Bronchial epithelial cell (primary cell): ENCODE measurements around the gene ERG28. TPM values are rescaled to one million over a fixed set of nuclear protein-coding genes. Genes with fewer than 3 reads are reported as not detected.

Source experiments
- DNase-seq: peaks from one replicate; pipeline ENCODE4 v3.0.0-alpha.2; 2010; ENCODE audit warnings: low read depth
- FAIRE-seq: peaks from 2 replicates; lab custom pipeline; 2011; peaks lifted over from hg19 to GRCh38; lab: Jason Lieb, UNC
- H3K27me3 ChIP-seq: 2 replicates; pipeline ENCODE4 v1.5.1; 2011; ENCODE audit warnings: low read length; ENCODE audit not compliant: control insufficient read depth, insufficient read depth
- H3K36me3 ChIP-seq: 2 replicates; pipeline ENCODE4 v1.5.1; 2011; ENCODE audit warnings: low read length; ENCODE audit not compliant: control insufficient read depth, insufficient read depth
- H3K4me3 ChIP-seq: 2 replicates; pipeline ENCODE4 v1.5.1; 2011; ENCODE audit warnings: mild to moderate bottlenecking, low read depth, low read length, control low read depth
- total RNA-seq: library from RNA; depleted of rRNA; stranded (reverse); fragments of >200 nt; gene quantifications from 2 replicates; pipeline ENCODE4 v1.2.1, GENCODE V29; 2014
- TF ChIP-seq, protein P1 (sequence below): IDR thresholded peaks from 2 replicates; pipeline ENCODE4 v1.5.1; 2011; ENCODE audit warnings: mild to moderate bottlenecking, moderate library complexity, low read length, control low read depth, inconsistent platforms; ENCODE audit not compliant: insufficient read depth, severe bottlenecking

The ERG28 gene
- total RNA-seq, 1 donor from 2014 or later: 4.2 TPM

DNA sequence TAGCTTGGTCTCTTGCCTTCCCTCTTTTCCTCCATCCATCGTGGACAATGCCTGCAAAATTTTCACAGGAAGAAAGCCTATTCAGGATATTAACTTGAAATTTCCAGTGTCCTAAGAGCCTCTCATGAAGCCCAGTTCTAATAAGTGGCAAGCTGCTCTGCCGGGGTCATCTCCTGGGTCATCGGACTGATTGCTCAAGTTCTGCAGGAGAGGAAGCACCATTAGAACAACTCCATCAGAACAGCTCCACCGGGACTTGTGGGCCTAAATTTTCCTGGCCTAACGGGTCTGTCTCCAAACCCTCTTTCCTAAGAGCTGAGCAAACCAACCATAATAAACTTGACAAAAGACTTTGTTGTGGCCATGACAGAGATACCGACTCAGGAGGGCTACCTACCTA is 13.9 kb downstream of the ERG28 start:
- DNase-seq (no peak), FAIRE-seq (no peak)
- Histone ChIP-seq H3K27me3 (no peaks in the 10 kb centered on the region), H3K4me3 (no peak overlapping the region), H3K36me3 (peaks cover 3% of the 10 kb centered on the region)
- TF ChIP-seq, protein P1, sequence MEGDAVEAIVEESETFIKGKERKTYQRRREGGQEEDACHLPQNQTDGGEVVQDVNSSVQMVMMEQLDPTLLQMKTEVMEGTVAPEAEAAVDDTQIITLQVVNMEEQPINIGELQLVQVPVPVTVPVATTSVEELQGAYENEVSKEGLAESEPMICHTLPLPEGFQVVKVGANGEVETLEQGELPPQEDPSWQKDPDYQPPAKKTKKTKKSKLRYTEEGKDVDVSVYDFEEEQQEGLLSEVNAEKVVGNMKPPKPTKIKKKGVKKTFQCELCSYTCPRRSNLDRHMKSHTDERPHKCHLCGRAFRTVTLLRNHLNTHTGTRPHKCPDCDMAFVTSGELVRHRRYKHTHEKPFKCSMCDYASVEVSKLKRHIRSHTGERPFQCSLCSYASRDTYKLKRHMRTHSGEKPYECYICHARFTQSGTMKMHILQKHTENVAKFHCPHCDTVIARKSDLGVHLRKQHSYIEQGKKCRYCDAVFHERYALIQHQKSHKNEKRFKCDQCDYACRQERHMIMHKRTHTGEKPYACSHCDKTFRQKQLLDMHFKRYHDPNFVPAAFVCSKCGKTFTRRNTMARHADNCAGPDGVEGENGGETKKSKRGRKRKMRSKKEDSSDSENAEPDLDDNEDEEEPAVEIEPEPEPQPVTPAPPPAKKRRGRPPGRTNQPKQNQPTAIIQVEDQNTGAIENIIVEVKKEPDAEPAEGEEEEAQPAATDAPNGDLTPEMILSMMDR: no peak

DNA sequence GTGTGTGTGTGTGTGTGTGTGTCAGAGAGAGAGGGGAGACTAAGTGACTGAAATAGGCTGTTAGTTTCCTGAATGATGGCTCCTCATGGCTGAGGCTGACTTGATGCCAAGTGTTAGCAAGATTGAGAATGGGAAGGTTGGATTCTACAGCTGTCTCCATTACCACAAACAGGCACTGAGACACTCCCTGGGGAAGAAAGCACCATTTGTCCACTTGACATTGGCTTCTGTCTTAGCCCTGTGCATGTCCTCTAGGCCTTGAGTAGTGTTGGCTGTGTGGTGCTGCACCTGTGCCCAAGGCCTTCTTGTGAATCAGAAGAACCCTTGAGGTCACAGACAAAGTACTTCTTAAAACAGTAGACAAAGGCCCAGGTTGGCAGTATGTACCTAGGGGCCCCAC is 15.6 kb downstream of the ERG28 start:
- H3K36me3 ChIP-seq: no peaks in the 10 kb centered on the region
- DNase-seq: no peak
- H3K4me3 ChIP-seq: no peak overlapping the region
- TF ChIP-seq, protein P1: no peak
- H3K27me3 ChIP-seq: no peaks in the 10 kb centered on the region
- no peak for FAIRE-seq

DNA sequence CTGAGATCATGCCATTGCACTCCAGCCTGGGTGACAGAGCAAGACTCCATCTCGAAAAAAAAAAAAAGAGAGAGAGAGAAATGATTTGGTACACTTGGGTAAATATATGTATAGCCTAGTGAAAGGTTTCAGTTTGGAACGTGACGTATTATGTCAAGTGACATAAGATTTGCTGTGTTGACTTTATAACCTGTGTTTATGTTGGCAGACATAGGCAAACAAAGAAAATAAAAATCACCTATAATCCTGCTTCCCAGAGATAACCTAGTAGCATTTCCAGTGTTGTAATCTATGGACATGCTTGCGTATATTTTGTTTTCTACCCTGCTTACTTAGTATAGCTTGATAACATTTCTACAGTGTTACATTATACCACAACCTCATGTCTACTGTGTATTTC is 16.7 kb downstream of the ERG28 start:
- TF ChIP-seq, protein P1: no peak
- H3K4me3 ChIP-seq: no peak overlapping the region
- DNase-seq: no peak
- no peaks in the 10 kb centered on the region for H3K36me3 ChIP-seq
- no peaks in the 10 kb centered on the region for H3K27me3 ChIP-seq
- FAIRE-seq: no peak

DNA sequence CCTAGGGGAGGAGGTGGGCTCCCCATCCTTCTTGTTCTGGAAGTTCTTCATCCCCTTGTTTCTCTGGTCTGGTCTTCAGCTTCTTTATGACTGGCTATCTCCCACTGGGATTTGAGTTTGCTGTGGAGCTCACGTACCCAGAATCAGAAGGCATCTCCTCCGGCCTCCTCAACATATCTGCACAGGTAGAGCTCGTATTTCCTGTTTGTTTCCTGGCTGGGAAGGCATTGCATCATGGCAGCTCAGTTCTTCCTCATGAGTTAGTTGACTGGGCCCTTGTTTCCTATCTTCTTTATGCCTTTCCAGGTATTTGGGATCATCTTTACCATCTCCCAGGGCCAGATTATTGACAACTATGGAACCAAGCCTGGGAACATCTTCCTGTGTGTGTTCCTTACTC is 19.8 kb downstream of the ERG28 start:
- TF ChIP-seq, protein P1: no peak
- Histone ChIP-seq H3K4me3 (no peak overlapping the region), H3K36me3 (no peaks in the 10 kb centered on the region), H3K27me3 (peaks cover 2% of the 10 kb centered on the region)
- DNase-seq (peak; percentile 38), FAIRE-seq (no peak)

DNA sequence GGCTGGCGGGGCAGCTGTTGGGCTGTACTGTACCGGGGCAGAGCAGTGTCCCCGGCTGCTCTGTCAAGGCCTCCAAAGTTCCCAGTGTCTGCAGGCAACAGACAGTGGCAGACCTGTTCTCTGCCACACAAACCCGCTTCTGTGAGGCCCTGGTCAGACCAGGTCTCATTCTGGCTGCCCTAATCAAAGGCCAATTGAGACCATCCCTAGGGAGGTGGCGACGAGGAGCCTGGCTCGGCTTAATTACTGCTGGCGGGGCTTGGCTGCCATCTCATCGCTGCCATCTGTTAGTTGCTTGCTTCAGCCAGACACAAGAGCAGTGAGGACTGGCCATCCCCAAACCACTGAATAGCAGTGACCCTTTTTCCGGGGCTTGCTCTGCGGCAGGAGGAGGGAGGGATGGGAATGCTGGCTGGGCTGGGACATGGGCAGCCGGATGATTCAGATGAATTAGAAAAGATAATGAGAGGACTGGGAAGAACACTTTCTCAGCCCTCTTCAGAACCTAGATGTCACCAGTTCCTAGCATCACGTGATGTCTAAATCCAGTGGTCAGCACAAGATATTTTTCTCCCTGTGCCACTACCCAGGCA is 24.5 kb downstream of the ERG28 start:
- Histone ChIP-seq H3K4me3 (no peak overlapping the region), H3K36me3 (no peaks in the 10 kb centered on the region), H3K27me3 (peaks cover 2% of the 10 kb centered on the region)
- no peak for FAIRE-seq
- DNase-seq: no peak
- TF ChIP-seq, protein P1: no peak

DNA sequence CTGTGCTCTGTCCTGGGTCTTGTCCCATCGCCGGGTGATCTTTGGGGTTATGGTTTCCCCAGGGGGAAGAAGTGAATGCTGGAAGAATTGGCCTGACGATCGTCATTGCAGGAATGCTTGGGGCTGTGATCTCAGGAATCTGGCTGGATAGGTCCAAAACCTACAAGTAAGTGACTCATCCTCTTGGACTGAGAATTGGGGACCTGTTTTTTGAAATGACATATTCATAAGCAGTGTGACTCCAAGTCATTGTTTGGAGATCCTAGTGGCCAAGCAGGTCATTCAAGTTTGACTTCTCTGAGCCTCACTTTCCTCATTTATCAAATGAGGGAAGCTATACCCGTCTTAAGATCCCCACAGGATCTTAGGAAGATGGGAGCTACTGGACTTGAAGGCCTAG is 25.8 kb downstream of the ERG28 start:
- Histone ChIP-seq H3K27me3 (peaks cover 2% of the 10 kb centered on the region), H3K4me3 (no peak overlapping the region), H3K36me3 (no peaks in the 10 kb centered on the region)
- FAIRE-seq (no peak), DNase-seq (peak; percentile 39)
- TF ChIP-seq, protein P1: no peak
